Left kidney (tissue), 8 donors: ENCODE data around the gene FBXL22. TPM values are rescaled to one million over a fixed set of nuclear protein-coding genes. Genes with fewer than 3 reads are reported as not detected.

Experiments
- DNase-seq: peaks from one replicate; pipeline ENCODE4 v3.0.0-alpha.2; 2013
- long read RNA-seq, 8 donors: transcript quantifications; one replicate each; lab custom pipeline, GENCODE V29; 2026
- polyA plus RNA-seq: library from polyadenylated mRNA; unstranded; fragments of 120-200 nt; gene quantifications from one replicate; pipeline ENCODE4 v1.2.1, GENCODE V29; 2013; ENCODE audit not compliant: insufficient read length

Gene FBXL22
- polyA plus RNA-seq: 1.7 TPM
- long read RNA-seq, donor 1, partial matches to known transcripts: 0 of 1 reads
- long read RNA-seq, donor 1, other reads (novel, unspliced or antisense): 0 of 1 reads
- long read RNA-seq, donor 2: 0 reads
- long read RNA-seq, donor 3: 0 reads
- long read RNA-seq, donor 4: 0 reads
- long read RNA-seq, donor 5: 0 reads
- long read RNA-seq, donor 6, partial matches to known transcripts: 0 of 1 reads
- long read RNA-seq, donor 6, other reads (novel, unspliced or antisense): 0 of 1 reads
- long read RNA-seq, donor 7: 0 reads
- long read RNA-seq, donor 8: 0 reads

GRCh38 chr15:63597038-63597790 lies at the start of gene FBXL22:
Gene FBXL22 (plus strand): TSS chr15:63597387. CDS start chr15:63597393, 6 bp downstream.
- no peak for DNase-seq

GRCh38 chr15:63551400-63551799 lies 45.8 kb upstream of the FBXL22 start:
- DNase-seq: no peak

GRCh38 chr15:63553388-63553791 lies 43.8 kb upstream of the FBXL22 start:
- no peak for DNase-seq

GRCh38 chr15:63554337-63554927 lies 42.8 kb upstream of the FBXL22 start:
- DNase-seq: no peak

GRCh38 chr15:63555507-63555906 lies 41.7 kb upstream of the FBXL22 start:
- no peak for DNase-seq

GRCh38 chr15:63556246-63556645 lies 40.9 kb upstream of the FBXL22 start:
- no peak for DNase-seq

GRCh38 chr15:63556736-63557135 lies 40.5 kb upstream of the FBXL22 start:
- DNase-seq: no peak

GRCh38 chr15:63559753-63560152 lies 37.4 kb upstream of the FBXL22 start:
- no peak for DNase-seq

GRCh38 chr15:63560741-63561448 lies 36.3 kb upstream of the FBXL22 start:
- DNase-seq: no peak

GRCh38 chr15:63564093-63564492 lies 33.1 kb upstream of the FBXL22 start:
- no peak for DNase-seq

- no peak for DNase-seq
These were observed 31.5 kb upstream of the FBXL22 start for GRCh38 chr15:63565536-63566186.

GRCh38 chr15:63572749-63573464 lies 24.3 kb upstream of the FBXL22 start:
- no peak for DNase-seq

- no peak for DNase-seq
These were observed 23.7 kb upstream of the FBXL22 start for GRCh38 chr15:63573533-63573932.

- no peak for DNase-seq
These were observed 21.9 kb upstream of the FBXL22 start for GRCh38 chr15:63575312-63575711.

GRCh38 chr15:63576441-63576840 lies 20.7 kb upstream of the FBXL22 start:
- no peak for DNase-seq

GRCh38 chr15:63582179-63582578 lies 15.0 kb upstream of the FBXL22 start:
- DNase-seq: no peak

GRCh38 chr15:63582718-63583426 lies 14.3 kb upstream of the FBXL22 start:
- no peak for DNase-seq

- DNase-seq: no peak
These were observed 10.4 kb upstream of the FBXL22 start for GRCh38 chr15:63586790-63587189.

- no peak for DNase-seq
These were observed 9.7 kb upstream of the FBXL22 start for GRCh38 chr15:63587527-63587926.

- no peak for DNase-seq
These were observed 8.4 kb upstream of the FBXL22 start for GRCh38 chr15:63588826-63589225.
